Peyer's patch (tissue), 4 donors: ENCODE measurements around the gene SYVN1. TPM values are rescaled to one million over a fixed set of nuclear protein-coding genes. Genes with fewer than 3 reads are reported as not detected.
A peak's percentile ranks its signal among the peaks of the same experiment; 100 is the strongest.

Experiments used
- DNase-seq, 3 donors: peaks; one replicate each; pipeline ENCODE4 v3.0.0-alpha.2; 2017 to 2019
- H3K27ac ChIP-seq, 4 donors: fragments of 200-600 bp; sonication (generic); one replicate each; pipeline ENCODE4 v1.5.1; 2016 to 2019
- H3K27me3 ChIP-seq, 2 donors: fragments of 200-600 bp; sonication (generic); one replicate each; pipeline ENCODE4 v1.5.1; 2019
- H3K36me3 ChIP-seq, 3 donors: fragments of 200-600 bp; sonication (generic); one replicate each; pipeline ENCODE4 v1.5.1; 2016 to 2019
- H3K4me1 ChIP-seq, 4 donors: fragments of 200-600 bp; sonication (generic); one replicate each; pipeline ENCODE4 v1.5.1; 2016 to 2019
- H3K4me3 ChIP-seq, 4 donors: fragments of 200-600 bp; sonication (generic); 1 replicate in 3 of 4; 2 replicates in 1 of 4; pipeline ENCODE4 v1.5.1; 2016 to 2019; ENCODE audit warnings: mild to moderate bottlenecking in 1 of 4
- H3K9me3 ChIP-seq, 4 donors: fragments of 200-600 bp; sonication (generic); one replicate each; pipeline ENCODE4 v1.5.1; 2016 to 2019; ENCODE audit warnings: mild to moderate bottlenecking in 1 of 4
- POLR2A ChIP-seq, 2 donors: fragments of 450-650 bp; IDR thresholded peaks; one replicate each; pipeline ENCODE4 v1.5.1; 2017; ENCODE audit warnings: antibody characterized with exemption in 2 of 2, mild to moderate bottlenecking in 2 of 2, moderate library complexity in 2 of 2
- total RNA-seq, 4 donors: library from RNA; depleted of rRNA; stranded (reverse); fragments of >200 nt; gene quantifications; one replicate each; pipeline ENCODE4 v1.1.0, GENCODE V29; 2016
- TF ChIP-seq, protein P1 (sequence below), 6 experiments: fragments of 450-650 bp in 4 of 6; fragments of 200-600 bp in 2 of 6; sonication (generic) in 1 of 6; IDR thresholded peaks; one replicate each; pipeline ENCODE4 v1.5.1; 2017 to 2019; ENCODE audit warnings: antibody characterized with exemption in 6 of 6, mild to moderate bottlenecking in 3 of 6, moderate library complexity in 1 of 6

SYVN1 gene
- total RNA-seq, 4 donors from 2014 or later, result 37.1 to 61.9 (median 51.6) TPM

DNA sequence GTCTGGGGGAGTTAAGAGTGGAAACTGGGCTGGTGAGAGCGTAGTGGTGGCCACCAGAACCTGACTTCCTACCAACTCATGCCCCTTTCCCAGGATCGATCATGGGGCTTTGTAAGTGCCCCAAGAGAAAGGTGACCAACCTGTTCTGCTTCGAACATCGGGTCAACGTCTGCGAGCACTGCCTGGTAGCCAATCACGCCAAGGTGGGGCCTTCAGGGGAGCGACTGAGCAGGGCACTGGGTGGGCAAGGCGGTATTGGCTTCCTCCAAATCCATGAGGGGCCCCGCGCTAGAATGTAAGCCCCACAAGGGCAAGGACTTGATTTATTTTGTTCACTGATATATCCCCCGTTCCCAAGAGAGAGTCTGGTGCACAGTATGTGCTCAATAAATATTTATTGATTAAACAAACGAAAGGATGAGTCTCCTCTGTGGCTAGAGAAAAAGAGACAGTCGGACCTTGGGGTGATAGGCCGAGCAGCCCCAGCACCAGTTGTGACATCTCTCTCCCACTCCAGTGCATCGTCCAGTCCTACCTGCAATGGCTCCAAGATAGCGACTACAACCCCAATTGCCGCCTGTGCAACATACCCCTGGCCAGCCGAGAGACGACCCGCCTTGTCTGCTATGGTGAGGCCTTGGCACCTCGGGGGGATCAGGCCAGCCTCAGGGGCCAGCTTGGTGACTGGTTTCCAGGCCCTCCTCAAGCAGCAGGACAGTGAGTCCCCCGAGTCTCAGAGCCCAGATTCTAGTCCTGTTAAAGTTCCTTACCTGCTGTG is 49.5 kb downstream of the SYVN1 start:
- Histone ChIP-seq H3K27me3 (no peaks in the 10 kb centered on the region), H3K36me3 (peaks cover 0 to 46% (median 0%) of the 10 kb centered on the region in 3 donors), H3K4me3 (peak overlapping the region; percentile 73 to 86 (median 84)), H3K27ac (peak overlapping the region; percentile 93 to 97 (median 96)), H3K4me1 (peaks cover 6 to 21% (median 8%) of the 10 kb centered on the region in 4 donors), H3K9me3 (no peaks in the 10 kb centered on the region)
- TF ChIP-seq POLR2A (IDR thresholded peaks at IDR 0.05), result no peak
- TF ChIP-seq, protein P1, sequence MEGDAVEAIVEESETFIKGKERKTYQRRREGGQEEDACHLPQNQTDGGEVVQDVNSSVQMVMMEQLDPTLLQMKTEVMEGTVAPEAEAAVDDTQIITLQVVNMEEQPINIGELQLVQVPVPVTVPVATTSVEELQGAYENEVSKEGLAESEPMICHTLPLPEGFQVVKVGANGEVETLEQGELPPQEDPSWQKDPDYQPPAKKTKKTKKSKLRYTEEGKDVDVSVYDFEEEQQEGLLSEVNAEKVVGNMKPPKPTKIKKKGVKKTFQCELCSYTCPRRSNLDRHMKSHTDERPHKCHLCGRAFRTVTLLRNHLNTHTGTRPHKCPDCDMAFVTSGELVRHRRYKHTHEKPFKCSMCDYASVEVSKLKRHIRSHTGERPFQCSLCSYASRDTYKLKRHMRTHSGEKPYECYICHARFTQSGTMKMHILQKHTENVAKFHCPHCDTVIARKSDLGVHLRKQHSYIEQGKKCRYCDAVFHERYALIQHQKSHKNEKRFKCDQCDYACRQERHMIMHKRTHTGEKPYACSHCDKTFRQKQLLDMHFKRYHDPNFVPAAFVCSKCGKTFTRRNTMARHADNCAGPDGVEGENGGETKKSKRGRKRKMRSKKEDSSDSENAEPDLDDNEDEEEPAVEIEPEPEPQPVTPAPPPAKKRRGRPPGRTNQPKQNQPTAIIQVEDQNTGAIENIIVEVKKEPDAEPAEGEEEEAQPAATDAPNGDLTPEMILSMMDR (IDR thresholded peaks at IDR 0.05), result no peak
- DNase-seq, result no peak

DNA sequence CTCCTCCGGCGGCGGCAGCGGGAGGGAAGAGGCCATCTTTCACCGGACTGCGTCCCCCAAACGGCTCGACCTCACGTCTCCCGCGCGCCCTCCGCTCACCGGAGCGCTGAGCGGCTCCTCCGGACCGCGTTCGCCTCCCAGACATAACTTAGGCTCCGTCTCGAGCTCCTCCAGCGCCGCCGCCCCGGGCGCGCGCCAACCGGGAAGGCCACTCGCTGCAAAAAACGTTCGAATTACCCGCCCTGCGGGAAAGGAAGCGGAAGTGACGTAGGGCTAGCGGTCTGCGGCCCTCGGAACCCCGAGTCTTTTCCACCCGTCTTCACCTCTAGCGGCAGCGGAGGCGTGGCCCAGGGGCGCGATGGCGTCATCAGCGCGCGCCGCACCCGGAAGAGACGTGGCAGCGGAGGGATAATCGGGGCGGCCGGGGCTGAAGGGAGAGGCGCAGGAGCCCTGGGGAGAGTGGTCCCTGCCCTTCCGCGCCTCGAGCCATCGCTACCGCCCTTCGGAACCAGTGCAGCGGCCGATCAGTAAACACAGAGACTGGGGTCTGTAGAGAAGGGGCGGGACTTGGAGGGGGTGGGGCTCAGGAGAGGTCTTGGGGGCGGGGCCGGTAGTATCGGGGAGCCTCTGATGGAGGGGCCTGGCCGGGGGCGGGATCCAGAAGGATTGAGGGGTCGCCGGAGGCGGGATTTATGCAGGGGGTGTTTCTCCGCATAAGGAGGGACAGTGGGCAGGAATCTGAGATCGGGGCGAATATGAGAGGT is 50.3 kb downstream of the SYVN1 start, which contains the start of the genes CDCA5 and ZFPL1:
Gene CDCA5 (minus strand): TSS at position 207 of the 764 bp plus-strand sequence. CDS start 62 bp downstream, at position 145.
Gene ZFPL1 (plus strand): TSS at position 389 of the 764 bp plus-strand sequence. CDS start 477 bp downstream, outside the sequence.
- Histone ChIP-seq H3K9me3 (no peaks in the 10 kb centered on the region), H3K27ac (peak within 1 kb of the TSS; percentile 93 to 97 (median 96)), H3K4me3 (peak within 1 kb of the TSS; percentile 73 to 86 (median 84)), H3K4me1 (peaks cover 6 to 21% (median 8%) of the 10 kb centered on the region in 4 donors), H3K27me3 (no peaks in the 10 kb centered on the region), H3K36me3 (peaks cover 0 to 41% (median 0%) of the 10 kb centered on the region in 3 donors)
- DNase-seq, result peak; percentile 93 to 98 (median 96)
- TF ChIP-seq, protein P1 (IDR thresholded peaks at IDR 0.05), result peak in 2 of 6 experiments; percentile 28 to 30
- TF ChIP-seq POLR2A (IDR thresholded peaks at IDR 0.05), result peak; percentile 54 to 67

DNA sequence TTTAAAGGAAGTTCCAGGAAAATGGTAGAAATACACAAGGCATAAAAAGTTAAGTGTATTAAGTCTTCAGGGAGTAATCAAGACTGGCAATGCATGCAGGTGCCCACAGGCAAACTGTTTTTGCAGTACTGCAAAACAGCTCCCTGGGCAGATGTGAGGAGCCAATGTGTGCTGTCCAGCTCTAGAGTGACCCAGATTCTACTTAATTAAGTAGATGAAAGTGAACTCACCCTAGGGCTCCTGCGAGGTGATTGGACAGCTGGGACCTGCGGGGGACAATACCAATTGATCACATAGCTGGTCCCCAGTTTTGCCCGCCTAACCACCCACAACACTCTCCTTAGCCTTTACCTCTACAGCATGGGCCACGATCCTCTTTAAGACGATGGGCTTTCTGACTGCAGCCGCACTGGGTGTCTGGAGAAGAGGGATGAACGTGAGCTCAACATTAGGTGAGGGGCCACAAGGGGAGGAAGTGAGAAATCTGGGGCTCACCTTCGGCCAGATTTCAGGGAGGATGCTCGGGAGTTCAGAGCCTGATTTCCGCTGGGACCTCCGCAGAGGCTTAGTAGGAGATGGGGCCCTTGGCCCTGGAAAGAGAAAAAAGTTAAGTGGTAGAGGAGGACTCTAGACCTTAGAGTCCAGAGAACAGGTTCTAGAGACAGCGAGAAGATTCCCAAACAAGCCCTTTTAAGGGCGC is 51.0 kb downstream of the SYVN1 start:
- peaks cover 6 to 21% (median 10%) of the 10 kb centered on the region in 4 donors for H3K4me1 ChIP-seq
- H3K9me3 ChIP-seq, result no peaks in the 10 kb centered on the region
- peak overlapping the region; percentile 73 to 86 (median 84) for H3K4me3 ChIP-seq
- H3K27me3 ChIP-seq, result no peaks in the 10 kb centered on the region
- peak overlapping the region; percentile 93 to 97 (median 96) for H3K27ac ChIP-seq
- DNase-seq, result no peak
- peaks cover 0 to 34% (median 0%) of the 10 kb centered on the region in 3 donors for H3K36me3 ChIP-seq
- TF ChIP-seq, protein P1 (IDR thresholded peaks at IDR 0.05), result no peak
- TF ChIP-seq POLR2A (IDR thresholded peaks at IDR 0.05), result no peak

- H3K4me3 ChIP-seq, result no peak overlapping the region
- H3K4me1 ChIP-seq, result peaks cover 0 to 8% (median 5%) of the 10 kb centered on the region in 4 donors
- peak overlapping the region in 3 of 4 donors; percentile 11 to 71 (median 35) for H3K27ac ChIP-seq
- H3K9me3 ChIP-seq, result no peaks in the 10 kb centered on the region
- H3K27me3 ChIP-seq, result no peaks in the 10 kb centered on the region
- TF ChIP-seq POLR2A (IDR thresholded peaks at IDR 0.05), result no peak
- TF ChIP-seq, protein P1 (IDR thresholded peaks at IDR 0.05), result no peak
- DNase-seq, result no peak
- H3K36me3 ChIP-seq, result no peaks in the 10 kb centered on the region
These were observed 55.5 kb downstream of the SYVN1 start for GRCh38 chr11:65078786-65079342.

DNA sequence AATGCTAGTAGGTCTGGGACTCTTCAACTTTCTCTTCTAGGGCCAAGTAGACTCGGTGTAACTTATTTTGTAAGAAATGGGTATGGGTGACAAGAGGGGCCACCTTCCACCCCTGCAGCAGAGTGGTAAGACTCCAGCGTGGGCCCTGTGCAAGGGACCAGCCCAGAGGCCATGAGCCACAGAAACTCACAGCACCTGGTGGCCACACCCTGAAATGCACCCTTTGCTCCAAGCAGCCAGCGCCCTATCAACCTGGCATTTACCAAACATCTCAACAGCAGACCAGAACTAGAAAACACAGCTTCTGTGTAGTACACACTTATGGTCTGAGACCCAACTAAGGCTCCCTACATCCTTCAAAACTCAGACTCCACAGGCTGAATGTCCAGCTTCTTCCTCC is 56.2 kb downstream of the SYVN1 start:
- H3K4me3 ChIP-seq, result no peak overlapping the region
- no peaks in the 10 kb centered on the region for H3K9me3 ChIP-seq
- H3K27me3 ChIP-seq, result no peaks in the 10 kb centered on the region
- H3K4me1 ChIP-seq, result peaks cover 0 to 6% (median 1%) of the 10 kb centered on the region in 4 donors
- H3K27ac ChIP-seq, result peak overlapping the region in 2 of 4 donors; percentile 35 to 71
- DNase-seq, result peak; percentile 70 to 92 (median 87)
- no peaks in the 10 kb centered on the region for H3K36me3 ChIP-seq
- peak in 1 of 2 donors; percentile 21 for TF ChIP-seq POLR2A (IDR thresholded peaks at IDR 0.05)
- TF ChIP-seq, protein P1 (IDR thresholded peaks at IDR 0.05), result peak; percentile 67 to 91 (median 82)
